Endodermal cell (in vitro differentiated cells): ENCODE measurements around the gene SBF2. TPM values are rescaled to one million over a fixed set of nuclear protein-coding genes. Genes with fewer than 3 reads are reported as not detected.

Experiments used
- DNase-seq: peaks from one replicate; pipeline ENCODE4 v3.0.0-alpha.2; 2017
- H3K27ac ChIP-seq: 2 replicates; pipeline ENCODE4 v1.5.1; 2013; ENCODE audit warnings: mild to moderate bottlenecking, low read depth, low read length, moderate library complexity
- H3K27me3 ChIP-seq: 2 replicates; pipeline ENCODE4 v1.6.1; 2013; ENCODE audit warnings: mild to moderate bottlenecking, low read length, moderate library complexity; ENCODE audit not compliant: insufficient read depth, control insufficient read depth, poor library complexity, severe bottlenecking
- H3K36me3 ChIP-seq: 2 replicates; pipeline ENCODE4 v1.7.0; 2013; ENCODE audit warnings: mild to moderate bottlenecking, low read length, moderate library complexity; ENCODE audit not compliant: control insufficient read depth, insufficient read depth
- H3K4me1 ChIP-seq: one replicate; pipeline ENCODE4 v1.7.0; 2013; ENCODE audit warnings: low read length; ENCODE audit not compliant: control insufficient read depth, insufficient read depth
- H3K4me3 ChIP-seq: 2 replicates; pipeline ENCODE4 v1.5.1; 2013; ENCODE audit warnings: mild to moderate bottlenecking, low read length, moderate library complexity
- H3K9ac ChIP-seq: 2 replicates; pipeline ENCODE4 v1.6.1; 2013; ENCODE audit warnings: mild to moderate bottlenecking, low read length, moderate library complexity; ENCODE audit not compliant: poor library complexity, severe bottlenecking; ENCODE audit errors: extremely low read depth
- H3K9me3 ChIP-seq: 2 replicates; pipeline ENCODE4 v1.6.1; 2013; ENCODE audit warnings: mild to moderate bottlenecking, low read length, moderate library complexity; ENCODE audit not compliant: control insufficient read depth
- H3K27ac Mint-ChIP-seq: 2 replicates; pipeline ENCODE4 v1.8.0; 2020; ENCODE audit warnings: mixed read lengths
- H3K27me3 Mint-ChIP-seq: 2 replicates; pipeline ENCODE4 v1.8.0; 2021; ENCODE audit warnings: mild to moderate bottlenecking, mixed read lengths; ENCODE audit not compliant: insufficient read depth
- H3K36me3 Mint-ChIP-seq: 2 replicates; pipeline ENCODE4 v1.8.0; 2020; ENCODE audit warnings: low read depth, mixed read lengths
- H3K4me1 Mint-ChIP-seq: 2 replicates; pipeline ENCODE4 v1.8.0; 2020; ENCODE audit warnings: mixed read lengths
- H3K4me3 Mint-ChIP-seq: 2 replicates; pipeline ENCODE4 v1.8.0; 2020; ENCODE audit warnings: mild to moderate bottlenecking, moderate library complexity, mixed read lengths
- H3K9me3 Mint-ChIP-seq: 2 replicates; pipeline ENCODE4 v1.8.0; 2020; ENCODE audit warnings: mild to moderate bottlenecking, mixed read lengths
- CTCF ChIP-seq: fragments of 200-600 bp; sonication (generic); conservative IDR thresholded peaks from 2 replicates; pipeline ENCODE4 v1.5.0; 2021; ENCODE audit warnings: antibody characterized with exemption, mild to moderate bottlenecking
- WGBS, 2 experiments: methylation state at CpG; one replicate each; pipeline versions ENCODE4 v1.1.5 to v1.1.7; 2013; ENCODE audit warnings: missing lambda C conversion rate in 2 of 2, mixed read lengths in 1 of 2; ENCODE audit not compliant: insufficient coverage in 1 of 2, insufficient read length in 1 of 2; 5-methylcytosine and 5-hydroxymethylcytosine counted together
- total RNA-seq, 2 donors: library from RNA; stranded (reverse); fragmentation: NEBNext Ultra II Directional in 1 of 2; extraction: Animal tissue kit (Norgen Biotek cat#: 25700) in 1 of 2; gene quantifications; 2 replicates in 1 of 2; 3 replicates in 1 of 2; pipeline ENCODE4 v1.2.1, GENCODE V29; 2021

The SBF2 gene
- total RNA-seq, 2 donors from 2014 or later, result 27.1 to 32.5 TPM

GRCh38 chr11:9823887-9824385 lies 470.1 kb downstream of the SBF2 start:
- H3K4me3 Mint-ChIP-seq, result no peak overlapping the region
- peaks cover 36% of the 10 kb centered on the region for H3K4me1 Mint-ChIP-seq
- H3K9ac ChIP-seq, result no peak overlapping the region
- 71 to 75% methylated on average over 3 to 5 of the region's 5 CpGs for WGBS, 2 experiments
- no peaks in the 10 kb centered on the region for H3K27me3 Mint-ChIP-seq
- no peak overlapping the region for H3K4me3 ChIP-seq
- no peak overlapping the region for H3K27ac ChIP-seq
- H3K36me3 ChIP-seq, result no peaks in the 10 kb centered on the region
- TF ChIP-seq CTCF, result no peak
- H3K27me3 ChIP-seq, result no peaks in the 10 kb centered on the region
- peaks cover 10% of the 10 kb centered on the region for H3K36me3 Mint-ChIP-seq
- H3K9me3 ChIP-seq, result no peaks in the 10 kb centered on the region
- DNase-seq, result no peak
- peaks cover 23% of the 10 kb centered on the region for H3K4me1 ChIP-seq
- H3K27ac Mint-ChIP-seq, result no peak overlapping the region
- H3K9me3 Mint-ChIP-seq, result no peaks in the 10 kb centered on the region

GRCh38 chr11:9823439-9823838 lies 470.6 kb downstream of the SBF2 start:
- DNase-seq, result no peak
- no peak overlapping the region for H3K4me3 Mint-ChIP-seq
- Histone ChIP-seq H3K27ac (no peak overlapping the region), H3K27me3 (no peaks in the 10 kb centered on the region), H3K9ac (no peak overlapping the region), H3K36me3 (no peaks in the 10 kb centered on the region), H3K9me3 (no peaks in the 10 kb centered on the region), H3K4me1 (peaks cover 23% of the 10 kb centered on the region), H3K4me3 (no peak overlapping the region)
- H3K27ac Mint-ChIP-seq, result peak overlapping the region; percentile 40
- H3K4me1 Mint-ChIP-seq, result peaks cover 36% of the 10 kb centered on the region
- H3K36me3 Mint-ChIP-seq, result peaks cover 10% of the 10 kb centered on the region
- WGBS, 2 experiments, result 74 to 90% methylated on average over 2 of the region's 2 CpGs
- TF ChIP-seq CTCF, result no peak
- H3K9me3 Mint-ChIP-seq, result no peaks in the 10 kb centered on the region
- H3K27me3 Mint-ChIP-seq, result no peaks in the 10 kb centered on the region

GRCh38 chr11:9821008-9821752 lies 472.8 kb downstream of the SBF2 start:
- TF ChIP-seq CTCF, result no peak
- Histone ChIP-seq H3K4me1 (peaks cover 23% of the 10 kb centered on the region), H3K36me3 (no peaks in the 10 kb centered on the region), H3K27me3 (no peaks in the 10 kb centered on the region), H3K9me3 (no peaks in the 10 kb centered on the region), H3K9ac (peak overlapping the region; percentile 38), H3K4me3 (peak overlapping the region; percentile 51), H3K27ac (no peak overlapping the region)
- Mint-ChIP-seq H3K9me3 (no peaks in the 10 kb centered on the region), H3K27ac (peak overlapping the region; percentile 64), H3K27me3 (no peaks in the 10 kb centered on the region), H3K4me1 (peaks cover 34% of the 10 kb centered on the region), H3K4me3 (no peak overlapping the region), H3K36me3 (no peaks in the 10 kb centered on the region)
- WGBS, 2 experiments, result 40 to 48% methylated on average over 5 to 6 of the region's 7 CpGs
- DNase-seq, result peak; percentile 48
